HepG2 (cell line): ENCODE data around the gene DDX19B.

Source experiments
- BORCS8-MEF2B ChIP-seq: sonication (generic); formaldehyde crosslinking; IDR thresholded peaks from 2 replicates; pipeline ENCODE4 v1.8.0; 2022; ENCODE audit warnings: mild to moderate bottlenecking, missing genetic modification reagents
- CTCF ChIP-seq: sonication (generic); formaldehyde crosslinking; IDR thresholded peaks from 2 replicates; pipeline ENCODE4 v1.5.0; 2020; ENCODE audit warnings: mild to moderate bottlenecking, missing genetic modification reagents, moderate library complexity
- EZH2 ChIP-seq: conservative IDR thresholded peaks from 2 replicates; pipeline ENCODE4 v1.6.1; 2012; ENCODE audit warnings: mild to moderate bottlenecking, low read depth, low read length, moderate library complexity
- ONECUT2 ChIP-seq: sonication (generic); formaldehyde crosslinking; IDR thresholded peaks from 2 replicates; pipeline ENCODE4 v1.4.0; 2020; ENCODE audit warnings: missing genetic modification reagents
- RFX5 ChIP-seq: IDR thresholded peaks from 2 replicates; pipeline ENCODE4 v1.6.1; 2011; ENCODE audit warnings: low read depth, low read length, improper control_type of control experiment
- ZBTB8A ChIP-seq: sonication (generic); formaldehyde crosslinking; IDR thresholded peaks from 2 replicates; pipeline ENCODE4 v1.4.0; 2020; ENCODE audit warnings: mild to moderate bottlenecking, low read depth, missing genetic modification reagents, borderline replicate concordance
- ZFX ChIP-seq: sonication (generic); formaldehyde crosslinking; IDR thresholded peaks from 2 replicates; pipeline ENCODE4 v1.4.0; 2020; ENCODE audit warnings: mild to moderate bottlenecking, low read depth, missing genetic modification reagents, moderate library complexity
- ZNF24 ChIP-seq: fragments of 450-650 bp; IDR thresholded peaks from 2 replicates; pipeline ENCODE4 v1.6.1; 2017; ENCODE audit warnings: antibody characterized with exemption, mild to moderate bottlenecking
- ZNF274 ChIP-seq: sonication (generic); formaldehyde crosslinking; IDR thresholded peaks from 2 replicates; pipeline ENCODE4 v1.5.1; 2020; ENCODE audit warnings: mild to moderate bottlenecking, missing genetic modification reagents

GRCh38 chr16:70255574-70255973, 43.4 kb upstream of the DDX19B start:
- TF ChIP-seq ZFX (CRISPR knock-in tag), result no peak
- TF ChIP-seq ZNF24, result no peak
- TF ChIP-seq ZNF274 (CRISPR knock-in tag), result no peak
- TF ChIP-seq BORCS8-MEF2B (CRISPR knock-in tag), result no peak
- no peak for TF ChIP-seq EZH2
- TF ChIP-seq CTCF (CRISPR knock-in tag), result no peak
- no peak for TF ChIP-seq RFX5
- no peak for TF ChIP-seq ZBTB8A (CRISPR knock-in tag)
- no peak for TF ChIP-seq ONECUT2 (CRISPR knock-in tag)
